Measurements from ENCODE around the gene SERPINA1.

DNA sequence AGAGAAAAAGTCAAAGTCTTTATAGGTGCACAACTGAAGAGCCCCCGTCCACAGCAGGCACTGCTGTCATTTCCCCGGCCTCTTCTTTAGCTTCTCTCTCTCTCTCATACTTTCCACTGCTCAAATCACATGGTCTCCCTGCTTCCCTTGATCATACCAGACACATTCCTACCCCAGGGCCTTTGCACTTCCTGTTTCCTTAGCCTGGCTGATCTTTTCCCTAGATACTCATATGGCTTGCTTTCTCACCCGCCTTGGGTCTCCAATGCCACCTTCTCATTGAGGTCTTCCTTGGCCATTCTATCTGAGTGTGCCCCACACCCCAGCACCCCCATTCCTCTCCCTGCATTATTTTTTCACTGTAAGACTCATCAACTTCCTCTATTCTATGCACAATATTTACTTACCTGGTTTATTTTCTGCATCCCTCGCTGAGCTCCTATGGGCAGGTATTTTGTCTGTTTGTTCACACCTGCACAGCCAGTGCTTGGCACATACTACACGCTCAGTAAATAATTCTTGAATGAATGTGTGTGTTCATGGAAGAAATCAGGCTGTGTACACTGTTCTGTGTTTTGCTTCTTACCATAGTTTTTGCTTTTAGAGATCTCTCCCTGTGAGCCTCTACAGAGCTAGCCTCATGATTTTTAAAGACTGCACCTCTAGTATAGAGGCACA, 31.9 kb downstream of the SERPINA1 start:
- no peak for TF ChIP-seq TAF1 (IDR thresholded peaks at IDR 0.05; ENCODE audit: borderline replicate concordance, insufficient read depth, low read length)
- no peak for TF ChIP-seq SIN3A (IDR thresholded peaks at IDR 0.05; ENCODE audit: borderline replicate concordance, insufficient read depth, low read length)
- TF ChIP-seq, protein P1, sequence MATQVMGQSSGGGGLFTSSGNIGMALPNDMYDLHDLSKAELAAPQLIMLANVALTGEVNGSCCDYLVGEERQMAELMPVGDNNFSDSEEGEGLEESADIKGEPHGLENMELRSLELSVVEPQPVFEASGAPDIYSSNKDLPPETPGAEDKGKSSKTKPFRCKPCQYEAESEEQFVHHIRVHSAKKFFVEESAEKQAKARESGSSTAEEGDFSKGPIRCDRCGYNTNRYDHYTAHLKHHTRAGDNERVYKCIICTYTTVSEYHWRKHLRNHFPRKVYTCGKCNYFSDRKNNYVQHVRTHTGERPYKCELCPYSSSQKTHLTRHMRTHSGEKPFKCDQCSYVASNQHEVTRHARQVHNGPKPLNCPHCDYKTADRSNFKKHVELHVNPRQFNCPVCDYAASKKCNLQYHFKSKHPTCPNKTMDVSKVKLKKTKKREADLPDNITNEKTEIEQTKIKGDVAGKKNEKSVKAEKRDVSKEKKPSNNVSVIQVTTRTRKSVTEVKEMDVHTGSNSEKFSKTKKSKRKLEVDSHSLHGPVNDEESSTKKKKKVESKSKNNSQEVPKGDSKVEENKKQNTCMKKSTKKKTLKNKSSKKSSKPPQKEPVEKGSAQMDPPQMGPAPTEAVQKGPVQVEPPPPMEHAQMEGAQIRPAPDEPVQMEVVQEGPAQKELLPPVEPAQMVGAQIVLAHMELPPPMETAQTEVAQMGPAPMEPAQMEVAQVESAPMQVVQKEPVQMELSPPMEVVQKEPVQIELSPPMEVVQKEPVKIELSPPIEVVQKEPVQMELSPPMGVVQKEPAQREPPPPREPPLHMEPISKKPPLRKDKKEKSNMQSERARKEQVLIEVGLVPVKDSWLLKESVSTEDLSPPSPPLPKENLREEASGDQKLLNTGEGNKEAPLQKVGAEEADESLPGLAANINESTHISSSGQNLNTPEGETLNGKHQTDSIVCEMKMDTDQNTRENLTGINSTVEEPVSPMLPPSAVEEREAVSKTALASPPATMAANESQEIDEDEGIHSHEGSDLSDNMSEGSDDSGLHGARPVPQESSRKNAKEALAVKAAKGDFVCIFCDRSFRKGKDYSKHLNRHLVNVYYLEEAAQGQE (IDR thresholded peaks at IDR 0.05; ENCODE audit: insufficient read depth in 1 of 2, low read depth in 2 of 2, low read length in 2 of 2) = no peak
- no peak for TF ChIP-seq POLR2AphosphoS5 (IDR thresholded peaks at IDR 0.05; ENCODE audit: low read depth, low read length)
- TF ChIP-seq FOXP2 (optimal IDR thresholded peaks at IDR 0.05; ENCODE audit: borderline replicate concordance, extremely low read depth, extremely low read length, insufficient read depth) = no peak

Data from PFSK-1 (cell line).